NCI-H2171 (cell line): ENCODE data around the gene ELFN2.

Experiments used
- DNase-seq: peaks from one replicate; lab custom pipeline; 2025; lab: John Stamatoyannopoulos, UW

ELFN2 gene

DNA sequence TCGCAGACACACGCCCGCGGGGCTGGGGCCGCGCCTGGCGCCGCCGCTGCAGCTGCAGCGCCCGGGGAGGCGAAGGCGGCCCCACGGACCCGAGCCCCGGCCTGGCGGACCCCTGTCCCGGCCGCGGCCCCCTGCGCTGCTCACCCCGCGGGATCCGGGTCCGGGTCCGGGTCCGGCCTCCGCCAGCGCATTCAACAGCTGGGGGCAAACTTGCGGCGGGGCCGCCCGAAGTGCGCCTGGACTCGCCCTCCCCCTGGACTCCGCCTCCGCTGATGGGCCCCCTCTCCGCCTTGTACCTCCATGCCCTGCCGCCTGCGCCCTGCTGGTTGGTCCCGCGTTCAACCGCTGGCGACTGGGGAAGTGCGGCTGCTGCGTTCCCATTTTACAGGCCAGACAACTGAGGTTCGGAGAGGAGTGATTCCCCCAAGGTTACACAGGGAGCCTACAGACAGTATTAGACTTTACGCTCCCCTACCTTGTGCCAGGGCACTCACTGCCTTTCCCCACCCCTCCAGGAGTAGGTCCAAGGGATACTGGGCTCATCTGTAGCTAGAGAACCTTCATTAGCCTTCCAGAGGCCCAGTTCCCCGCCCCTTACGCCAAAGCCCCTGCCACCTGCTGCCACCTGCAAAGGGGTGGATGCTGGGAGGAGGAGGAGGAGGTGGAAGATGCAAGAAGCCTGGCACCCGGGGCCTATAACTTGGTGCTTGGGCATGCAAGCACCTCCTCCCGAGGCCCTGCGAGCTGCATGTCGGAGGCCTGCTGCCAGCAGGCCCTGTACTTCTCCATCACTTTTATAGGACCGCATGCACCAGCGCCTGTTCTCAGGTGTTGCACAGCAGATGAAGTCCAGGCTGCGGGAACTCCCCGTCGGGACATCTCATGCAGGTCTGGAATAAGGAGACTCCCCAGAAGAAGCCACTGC is 694 bp upstream of the ELFN2 start:
- no peak for DNase-seq

DNA sequence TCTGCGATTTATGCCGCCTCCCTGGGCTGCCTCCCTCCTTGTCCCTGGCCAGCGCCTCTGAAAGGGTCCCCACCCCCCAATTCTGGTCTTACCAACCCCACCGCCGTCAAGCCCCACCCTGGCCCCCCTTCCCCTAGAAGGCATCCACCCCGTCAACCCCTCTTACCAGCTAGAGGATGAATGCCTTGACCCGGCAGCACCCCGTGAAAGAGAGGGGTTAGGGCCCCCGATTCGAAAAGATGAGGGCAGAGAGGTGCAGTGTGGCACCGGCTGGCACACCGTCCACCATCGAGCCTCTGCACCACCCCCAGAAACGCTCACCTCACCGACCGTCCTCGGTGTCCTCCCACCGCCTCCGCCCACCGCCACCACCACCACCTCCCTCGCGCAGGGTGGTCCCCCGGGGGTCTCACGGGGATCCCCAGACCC is 559 bp downstream of the ELFN2 start:
- no peak for DNase-seq

DNA sequence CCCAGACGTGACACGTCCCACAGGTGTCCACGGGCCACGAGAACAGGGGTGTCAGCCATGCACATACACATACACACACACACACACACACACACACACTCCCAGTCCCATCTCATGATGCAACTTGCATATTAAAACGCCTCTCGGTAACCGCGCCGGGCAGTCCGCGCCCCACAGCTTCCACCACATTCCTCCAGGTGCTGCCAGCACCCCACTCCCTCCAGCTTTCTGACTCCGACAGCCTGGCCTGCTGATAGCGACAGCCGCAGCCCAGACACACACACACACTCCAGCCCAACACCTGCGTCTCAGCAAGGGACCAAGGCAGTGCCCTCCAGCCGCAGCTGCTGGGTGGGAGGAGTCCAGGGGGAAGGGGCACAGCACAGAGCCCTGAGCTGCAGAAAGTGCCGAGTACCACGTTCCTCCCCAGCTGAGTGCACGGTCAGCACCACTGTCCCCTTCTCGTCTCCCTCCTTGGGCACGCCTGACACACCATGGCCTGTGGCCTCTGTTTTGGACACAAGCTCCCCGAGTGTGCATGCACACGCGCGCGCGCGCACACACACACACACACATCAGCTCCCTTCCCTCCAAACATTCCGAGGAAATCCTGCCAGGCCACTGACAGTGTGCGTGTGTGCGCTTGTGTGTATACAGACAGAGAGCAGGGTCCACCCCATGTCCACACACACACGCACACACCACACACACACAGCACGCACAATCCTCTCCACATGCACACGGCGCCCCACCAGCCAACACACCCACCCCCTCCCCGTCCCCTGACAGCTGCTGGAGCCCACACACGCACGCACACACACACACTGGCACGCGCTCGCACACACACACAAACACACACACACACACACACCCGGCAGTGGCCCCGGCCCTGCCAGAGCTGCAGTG is 1.2 kb downstream of the ELFN2 start:
- DNase-seq = peak; percentile 34

DNA sequence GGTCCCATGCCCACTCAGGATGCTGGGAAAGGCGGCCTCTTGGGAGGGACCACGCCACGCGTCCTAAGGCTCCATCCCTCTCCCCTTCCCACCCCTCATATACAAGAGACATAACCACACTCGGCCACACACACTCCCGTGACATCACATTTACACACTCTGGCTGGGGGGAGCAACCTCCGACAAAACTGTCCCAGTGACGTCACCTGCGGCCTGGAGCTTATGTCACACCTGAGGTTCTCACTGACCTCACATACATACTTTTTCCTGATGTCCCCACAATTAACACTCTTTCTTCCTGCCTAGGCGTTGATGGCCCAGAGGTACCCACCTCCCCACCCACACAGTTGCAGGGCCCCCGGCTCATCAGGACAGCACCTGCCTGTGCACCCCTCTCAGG is 1.9 kb downstream of the ELFN2 start:
- DNase-seq = no peak

DNA sequence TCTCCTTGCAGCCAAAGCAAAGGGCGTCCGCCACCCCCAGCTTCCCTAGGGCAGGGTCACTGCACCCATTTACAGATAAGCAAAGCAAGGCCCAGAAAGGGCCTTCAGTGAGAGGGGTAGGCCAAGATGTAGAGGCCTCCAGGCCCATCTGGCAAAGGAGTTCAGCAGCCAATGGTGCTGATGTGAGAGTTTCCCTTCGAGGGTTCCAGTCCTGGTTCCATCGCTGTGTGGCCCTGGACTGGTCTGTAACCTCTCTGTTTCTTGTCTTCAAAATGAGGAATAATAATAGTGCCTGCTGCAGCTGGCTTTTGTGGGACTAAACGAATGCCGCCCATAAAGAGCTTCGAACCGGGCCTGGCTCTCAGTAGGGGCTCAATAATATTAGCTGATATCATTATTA is 4.0 kb downstream of the ELFN2 start:
- DNase-seq = no peak

DNA sequence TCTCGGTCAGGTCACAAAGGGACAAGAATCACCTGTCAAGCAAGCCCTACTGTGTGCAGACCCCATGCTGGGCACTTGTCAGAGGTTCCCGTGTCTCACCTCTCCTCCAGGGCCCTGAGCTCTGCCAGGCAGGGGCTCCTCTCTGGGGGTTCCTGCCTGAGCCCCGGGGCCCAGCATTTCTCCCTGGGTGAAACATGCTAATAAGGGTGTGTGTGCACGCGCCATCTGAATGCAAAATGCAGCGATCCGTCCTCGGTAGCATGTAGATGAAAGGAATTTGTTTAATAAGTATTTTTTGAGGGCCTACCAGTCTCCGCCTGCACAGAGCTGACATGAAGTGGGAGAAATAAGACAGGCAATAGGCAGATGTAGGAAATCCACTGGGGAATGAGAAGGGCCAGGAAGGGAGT is 5.8 kb downstream of the ELFN2 start:
- no peak for DNase-seq

DNA sequence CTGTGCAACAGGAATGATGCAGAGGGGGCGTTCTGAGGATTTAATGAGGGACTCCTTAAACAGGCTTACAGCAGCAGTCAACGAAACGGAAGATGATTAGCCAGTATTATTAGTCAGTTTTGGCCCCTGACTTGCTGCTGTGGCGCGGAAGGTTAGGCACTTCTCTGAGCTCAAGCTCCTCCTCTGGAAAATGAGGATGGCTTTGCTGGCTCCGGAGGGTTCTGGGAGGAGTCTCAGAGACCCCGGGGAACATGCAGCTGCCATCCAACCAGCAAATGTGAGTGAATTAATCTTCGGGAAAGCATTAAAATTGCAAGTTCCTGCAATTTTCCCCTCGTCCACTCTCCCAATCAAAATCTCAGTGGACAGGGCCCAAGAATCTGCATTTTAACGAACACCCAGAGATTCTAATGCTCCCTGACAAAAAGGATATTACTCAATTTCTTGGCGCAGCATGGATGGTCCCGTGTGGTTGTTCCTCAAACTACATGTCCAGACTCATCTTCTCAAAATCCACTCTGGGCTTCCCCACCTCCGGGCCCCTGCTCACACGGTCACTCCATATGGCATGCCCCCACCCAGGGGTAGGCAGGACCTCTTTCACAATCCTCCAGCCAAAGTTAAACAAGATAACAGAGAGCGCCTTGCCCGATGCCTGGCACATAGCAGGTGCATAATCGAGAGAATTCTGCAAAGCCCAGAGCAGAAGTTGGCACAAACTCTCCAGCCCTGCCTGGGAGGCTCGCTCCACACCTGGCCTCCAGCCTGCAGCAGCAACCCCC is 6.4 kb downstream of the ELFN2 start:
- DNase-seq = no peak

DNA sequence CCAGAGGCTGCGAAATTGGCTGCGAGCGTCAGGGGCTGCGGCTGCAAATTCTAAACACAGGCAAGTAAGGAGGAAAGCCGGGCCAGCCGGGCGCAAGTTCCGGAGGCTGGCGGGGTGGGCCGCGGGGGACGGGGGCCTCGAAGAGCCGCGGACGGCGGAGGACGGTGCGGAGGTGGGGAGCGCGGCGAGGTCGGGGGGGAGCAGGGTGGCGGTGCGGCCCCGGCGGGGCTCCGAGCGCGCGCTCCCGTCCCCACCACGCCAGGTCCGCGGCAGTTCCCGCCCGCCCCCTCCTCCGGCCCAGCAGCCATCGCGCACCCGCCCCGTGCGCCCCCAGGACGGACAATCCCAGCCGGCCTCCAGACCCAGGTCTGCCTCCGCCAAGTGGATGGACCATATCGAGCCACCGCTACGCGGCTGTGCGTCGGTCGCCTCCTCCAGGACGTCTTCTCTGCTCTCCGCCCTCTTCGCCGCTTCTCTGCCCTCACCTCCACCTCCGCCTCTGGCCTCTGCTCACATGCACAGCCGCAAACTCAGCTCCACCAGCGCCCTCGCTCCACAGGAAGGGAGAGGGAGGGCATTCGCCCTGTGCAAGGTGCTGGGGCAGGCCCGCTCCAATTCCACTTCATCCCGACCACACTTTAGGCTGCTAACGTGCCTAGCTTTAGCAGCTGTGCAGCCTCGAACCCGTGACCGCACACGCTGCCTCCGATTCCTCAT is 7.2 kb downstream of the ELFN2 start:
- no peak for DNase-seq

DNA sequence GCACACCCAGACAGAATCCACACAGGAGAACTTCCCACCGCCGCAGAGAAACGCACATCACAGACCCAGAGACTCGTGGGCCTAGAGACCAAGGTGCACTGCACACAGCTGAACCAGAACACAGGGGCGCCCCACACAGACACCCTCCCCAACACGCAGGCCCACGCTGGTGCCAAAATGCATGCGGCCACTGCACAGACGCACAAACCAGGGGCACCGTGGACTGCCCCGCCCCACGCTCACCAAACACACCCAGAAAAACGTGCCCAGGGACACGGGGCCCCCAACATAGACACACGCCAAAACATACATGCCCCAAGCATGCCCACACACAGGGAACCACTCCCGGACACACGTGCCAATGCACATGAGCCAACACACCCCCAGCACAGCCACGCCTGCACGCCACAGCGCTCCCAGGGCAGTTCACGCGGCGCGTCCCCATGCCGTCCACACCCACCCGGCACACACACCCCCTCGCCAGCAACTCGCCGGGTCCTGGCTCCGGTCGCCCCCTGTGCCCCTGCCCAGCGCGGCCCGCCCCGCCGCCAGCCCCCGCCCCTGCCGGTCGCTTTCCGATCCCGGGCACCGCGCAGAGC is 7.8 kb downstream of the ELFN2 start:
- no peak for DNase-seq

DNA sequence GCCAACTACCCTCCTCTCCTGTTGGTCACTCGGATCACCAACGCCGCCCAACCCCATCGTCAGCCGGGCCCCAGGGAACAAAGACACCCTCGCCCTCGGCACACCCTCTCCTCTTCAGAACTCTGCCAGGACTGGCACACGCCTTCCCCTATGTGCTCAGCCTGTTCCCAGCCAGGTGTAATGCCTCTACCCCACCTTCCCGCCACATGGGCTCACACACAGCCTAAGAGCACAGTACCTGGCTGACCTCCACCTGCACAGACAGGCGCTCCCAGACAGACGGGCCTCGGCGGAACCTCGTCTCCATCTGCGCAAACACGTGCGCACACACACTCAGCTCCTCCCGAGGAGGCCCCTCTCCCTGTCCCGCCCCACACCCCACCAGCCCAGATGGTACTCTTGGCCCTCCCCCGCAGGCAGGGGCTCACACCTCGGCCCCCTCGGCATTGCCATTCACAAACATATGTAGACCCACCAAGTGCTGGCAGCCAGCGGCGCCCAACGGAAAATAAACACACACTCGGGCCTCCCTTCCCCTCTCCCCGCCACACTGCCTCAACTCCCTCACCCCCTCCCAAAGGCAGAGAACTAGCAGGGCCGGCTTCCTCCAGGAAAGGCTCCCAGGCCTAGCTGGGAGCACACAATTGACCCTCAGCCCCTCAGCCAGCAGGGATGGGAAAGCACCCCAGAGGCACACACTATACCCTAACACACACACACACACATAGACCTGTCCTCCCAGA is 8.5 kb downstream of the ELFN2 start:
- peak; percentile 89 for DNase-seq

DNA sequence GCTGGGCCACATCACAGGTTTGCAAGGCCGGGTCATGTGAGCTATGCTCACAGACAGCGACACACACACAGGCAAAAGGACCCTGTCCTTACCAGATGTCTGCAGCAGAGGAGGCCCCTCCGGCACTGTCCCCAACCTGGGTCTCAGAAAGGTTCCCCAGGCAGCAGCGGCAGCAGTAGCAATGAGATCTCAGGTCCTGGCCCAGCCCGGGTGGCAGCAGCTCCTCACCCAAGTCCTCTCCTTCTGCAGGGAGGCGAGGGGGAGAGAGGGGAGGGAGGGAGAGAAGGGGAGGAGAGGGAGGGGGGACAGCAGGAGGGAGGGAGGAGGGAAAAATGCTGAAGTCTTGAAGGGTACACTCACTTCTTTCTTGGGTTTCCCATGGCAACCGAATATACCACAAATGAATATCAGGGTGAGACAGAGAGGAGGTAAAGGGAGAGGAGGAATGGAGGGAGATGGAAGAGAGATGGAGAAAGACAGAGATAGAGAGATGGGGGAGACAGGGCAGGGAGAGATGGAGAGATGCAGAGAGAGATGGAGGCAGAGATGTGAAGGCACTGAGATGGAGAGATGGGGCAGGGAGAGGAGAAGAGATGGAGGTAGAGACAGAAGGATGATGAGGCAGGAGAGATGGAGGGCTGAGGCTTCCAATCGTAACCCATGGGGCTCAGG is 9.5 kb downstream of the ELFN2 start:
- peak; percentile 48 for DNase-seq

DNA sequence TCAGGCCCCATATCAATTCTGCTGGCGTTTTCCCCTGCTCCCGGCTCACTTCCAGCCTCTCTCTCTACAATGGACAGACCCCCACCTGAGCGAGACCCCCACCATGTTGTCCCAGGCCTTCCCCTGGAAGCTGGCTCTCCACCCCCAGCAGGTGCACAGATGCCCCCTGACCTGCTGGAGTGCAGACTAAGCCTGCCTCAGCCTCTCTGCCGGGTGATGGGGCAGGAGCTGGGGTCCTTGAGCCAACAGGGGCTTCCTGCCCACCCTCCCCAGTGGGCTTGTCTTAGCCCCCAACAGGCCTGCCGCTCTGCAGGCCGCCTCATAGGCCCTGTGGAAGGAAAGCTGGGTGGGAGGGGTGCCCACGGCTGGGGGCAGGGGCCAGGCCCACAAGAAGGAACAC is 10.0 kb downstream of the ELFN2 start:
- DNase-seq = no peak

DNA sequence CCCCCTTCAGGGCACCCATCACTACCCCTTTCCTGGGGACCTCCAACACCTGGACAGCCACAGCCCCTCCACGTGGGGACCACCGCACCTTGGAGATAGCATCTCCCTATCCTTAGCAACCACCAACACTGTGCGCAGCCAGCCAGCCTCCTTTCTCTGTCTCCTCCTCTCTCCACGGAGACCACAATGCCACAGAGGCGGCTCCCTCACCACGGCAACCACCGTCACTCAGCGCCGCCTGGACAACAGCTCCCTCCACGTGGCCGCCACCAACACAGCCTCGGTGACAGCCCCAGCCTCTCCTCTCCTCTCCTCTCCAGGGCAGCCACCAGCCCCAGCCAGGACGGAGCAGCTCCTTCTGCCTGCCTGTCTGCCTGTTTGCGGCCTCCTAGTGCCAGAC is 10.5 kb downstream of the ELFN2 start:
- peak; percentile 49 for DNase-seq

DNA sequence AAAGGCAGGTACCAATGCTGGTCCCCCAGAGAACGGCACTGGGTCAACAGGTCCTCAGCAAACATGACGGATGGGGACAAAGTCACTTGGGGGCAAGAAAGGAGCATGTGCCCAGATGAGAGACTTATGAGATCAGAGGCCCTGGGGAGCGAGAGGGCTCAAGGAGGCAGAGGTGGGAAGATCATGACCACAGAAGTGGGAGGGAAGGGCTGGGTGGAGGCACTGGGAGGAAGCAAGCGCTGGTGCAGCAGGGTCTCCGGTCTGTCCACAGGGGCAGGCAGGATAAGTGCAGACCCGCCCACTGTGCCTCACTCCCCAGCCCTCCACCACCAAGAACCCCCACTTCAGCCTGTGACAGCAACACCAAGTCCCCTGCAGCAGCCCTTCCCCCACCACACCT is 10.9 kb downstream of the ELFN2 start:
- DNase-seq = no peak

DNA sequence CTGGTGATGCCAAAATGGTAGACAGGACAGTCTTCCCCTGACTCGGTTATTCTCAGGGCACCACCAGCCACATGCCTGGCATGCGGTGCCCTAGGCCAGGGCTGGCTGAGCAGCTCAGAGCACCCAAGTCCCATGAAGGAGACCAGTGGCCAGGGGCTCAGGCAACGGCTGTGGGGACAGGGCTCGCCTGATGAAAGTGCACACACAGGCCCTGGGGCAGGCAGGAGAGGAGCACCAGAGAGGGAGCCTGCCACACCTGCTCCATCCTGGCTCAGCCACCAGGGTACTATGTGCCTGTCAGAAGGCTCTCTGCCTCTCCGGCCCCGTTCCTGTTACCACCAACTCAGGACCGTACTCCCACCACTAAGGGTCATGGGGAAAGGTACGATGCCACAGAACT is 12.1 kb downstream of the ELFN2 start:
- no peak for DNase-seq

DNA sequence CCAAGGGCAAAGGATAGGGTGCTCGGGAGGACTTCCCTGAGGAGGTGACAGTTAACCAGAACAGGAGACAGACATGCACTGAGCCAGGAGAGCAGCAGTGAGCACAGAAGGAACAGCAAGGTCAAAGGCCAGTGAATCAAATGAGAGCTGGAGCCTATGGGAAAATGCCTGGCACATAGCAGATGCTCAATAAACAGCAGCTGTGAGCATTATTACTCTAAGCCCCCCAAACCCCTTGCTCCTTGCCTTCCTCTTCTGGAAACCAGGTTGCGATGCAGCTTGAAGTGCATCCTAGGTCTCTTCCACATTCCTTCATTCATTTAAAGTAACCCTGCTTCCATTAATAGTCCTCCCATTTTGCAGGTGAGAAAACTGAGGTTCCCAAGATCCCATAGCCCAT is 13.0 kb downstream of the ELFN2 start:
- no peak for DNase-seq

DNA sequence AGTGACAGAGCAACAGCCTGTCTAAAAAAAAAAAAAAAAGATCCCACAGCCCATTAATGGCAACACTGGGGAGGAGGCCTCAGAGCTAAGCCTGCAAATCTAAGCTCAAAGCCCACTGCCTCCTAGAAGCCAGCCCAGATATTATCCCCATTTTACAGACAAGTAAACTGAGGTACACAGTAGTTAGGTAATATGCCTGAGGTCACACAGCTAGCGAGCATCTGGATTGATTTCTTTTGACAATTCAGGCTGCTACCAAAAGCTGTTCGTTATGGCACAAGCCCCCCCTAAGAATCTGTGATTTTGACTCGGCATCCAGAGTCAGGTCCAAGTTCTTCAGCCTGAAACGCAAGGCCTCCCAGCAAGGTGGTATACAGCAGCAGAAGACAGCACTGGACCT is 13.7 kb downstream of the ELFN2 start:
- DNase-seq = no peak

DNA sequence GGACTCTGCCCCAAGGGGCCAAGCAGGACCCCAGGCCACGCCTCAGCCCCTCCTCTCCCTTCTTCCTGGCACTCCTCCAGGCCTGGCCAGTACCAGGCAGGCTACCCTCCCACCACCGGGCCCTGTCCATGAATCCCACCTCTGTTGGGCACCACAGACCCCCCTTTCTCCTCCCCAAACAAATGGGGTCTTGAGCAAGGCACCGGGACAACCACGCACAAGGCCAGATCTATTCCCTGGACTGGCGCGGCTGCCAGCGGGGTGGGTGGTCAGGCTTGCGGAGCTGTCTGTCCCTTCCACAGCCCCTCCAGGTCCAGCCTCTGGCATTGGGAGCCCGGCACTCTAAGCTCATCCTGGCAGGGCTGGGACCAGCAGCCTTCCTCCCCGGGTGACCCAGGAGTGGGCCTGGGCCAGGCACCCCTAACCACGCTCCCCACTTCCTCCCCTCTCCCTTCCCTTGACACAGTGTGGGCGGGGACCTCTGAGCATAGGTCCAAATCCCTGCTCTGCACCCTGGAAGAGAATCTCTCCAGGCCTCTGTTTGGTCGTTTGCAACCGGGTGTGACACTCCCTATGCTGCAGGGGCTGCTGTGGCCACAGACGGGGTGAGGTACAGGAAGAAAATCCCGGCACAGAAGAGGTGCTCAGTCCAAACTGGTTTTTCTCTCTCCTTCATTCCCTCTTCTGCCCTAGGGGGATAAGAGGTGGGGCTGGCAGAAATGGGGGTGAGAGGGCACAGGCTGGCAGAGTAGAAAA is 14.6 kb downstream of the ELFN2 start:
- no peak for DNase-seq

DNA sequence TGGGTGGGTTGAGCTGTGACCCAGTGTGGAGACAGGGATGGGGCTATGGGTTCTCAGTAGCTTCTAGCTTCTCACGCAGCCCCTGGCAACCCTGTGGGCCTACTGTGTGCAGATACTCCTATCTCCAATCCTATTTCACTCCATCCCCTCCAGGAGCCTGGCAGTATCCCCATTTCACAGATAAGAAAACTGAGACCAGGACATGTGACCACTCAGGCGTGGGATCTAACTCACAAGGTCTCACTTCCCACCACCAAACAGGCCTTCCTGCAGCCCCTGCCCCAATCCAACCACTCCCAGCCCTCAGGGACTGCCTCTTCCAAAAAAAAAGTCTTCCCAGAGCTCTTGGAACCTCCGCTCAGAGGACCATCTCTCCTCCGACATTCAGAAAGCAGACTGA is 15.6 kb downstream of the ELFN2 start:
- DNase-seq = no peak
